Measurements from ENCODE around the gene ST3GAL4.

- TF ChIP-seq REST (IDR thresholded peaks at IDR 0.05; ENCODE audit: low read depth) (no peak), USF1 (IDR thresholded peaks at IDR 0.05) (no peak), MAX (IDR thresholded peaks at IDR 0.05) (no peak)
Observed at GRCh38 chr11:126450198-126450597, 94.7 kb downstream of the ST3GAL4 start.

Data from Ishikawa (cell line).